Inferior parietal cortex (tissue), 1 donor: ENCODE data around the gene ADGRA3.

Experiments used
- DNase-seq: peaks from one replicate; pipeline ENCODE4 v3.0.0-alpha.2; 2016; ENCODE audit errors: extremely low spot score

ADGRA3 gene

DNA sequence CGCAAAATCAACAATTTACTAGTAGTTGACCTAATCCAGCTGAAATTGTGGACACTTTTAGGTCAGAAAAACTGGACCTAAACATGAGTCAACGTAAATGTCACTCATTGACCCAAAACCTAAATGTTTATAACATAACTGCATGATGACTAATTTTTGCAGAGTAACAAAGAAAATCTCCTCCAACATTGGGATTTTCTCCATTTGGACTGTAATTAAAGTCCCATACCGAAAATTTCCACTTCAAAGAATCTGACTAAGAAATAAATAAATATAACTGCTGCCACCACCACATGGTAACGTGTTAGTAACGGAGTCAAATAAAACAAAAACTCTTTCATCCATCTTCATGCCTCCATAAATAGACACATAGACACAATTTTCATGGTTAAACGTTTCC is 1.9 kb downstream of the ADGRA3 start:
- DNase-seq = peak; percentile 10

DNA sequence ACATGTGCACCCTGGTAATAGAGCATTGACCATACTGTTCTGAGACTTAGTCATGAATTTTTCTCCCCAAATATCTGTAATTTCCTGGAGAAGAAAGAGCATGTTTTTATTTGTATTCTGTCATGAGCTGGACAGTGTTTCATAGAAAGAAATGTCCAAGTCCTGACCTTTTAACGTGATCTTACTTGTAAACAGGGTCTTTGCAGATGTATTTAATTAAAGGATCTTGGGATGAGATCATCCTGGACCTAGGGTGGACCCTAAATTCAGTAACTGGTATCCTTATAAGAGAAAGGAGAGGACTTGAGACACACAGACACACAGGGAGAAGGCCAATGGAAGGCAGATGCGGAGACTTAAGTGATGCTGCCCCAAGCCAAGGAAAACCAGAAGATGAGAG is 3.6 kb downstream of the ADGRA3 start:
- no peak for DNase-seq

DNA sequence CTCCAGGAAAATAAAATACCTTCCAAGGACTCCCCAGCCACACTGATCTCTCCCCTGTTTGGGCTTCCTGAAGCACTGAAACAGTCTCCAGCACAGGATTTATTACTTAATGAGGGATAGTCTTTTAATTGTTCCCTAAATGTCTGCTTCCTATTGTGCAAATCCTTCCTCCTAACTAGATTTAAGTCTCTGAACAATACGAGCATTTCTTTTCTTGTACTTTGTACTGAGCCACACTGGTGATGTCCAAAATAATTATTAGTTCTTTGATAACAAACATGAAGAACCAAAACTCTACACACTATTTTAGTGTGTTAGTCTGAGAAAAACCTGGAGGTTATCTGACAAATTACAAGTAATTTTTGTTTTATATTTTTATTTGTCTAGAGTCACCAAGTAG is 5.1 kb downstream of the ADGRA3 start:
- DNase-seq = no peak

DNA sequence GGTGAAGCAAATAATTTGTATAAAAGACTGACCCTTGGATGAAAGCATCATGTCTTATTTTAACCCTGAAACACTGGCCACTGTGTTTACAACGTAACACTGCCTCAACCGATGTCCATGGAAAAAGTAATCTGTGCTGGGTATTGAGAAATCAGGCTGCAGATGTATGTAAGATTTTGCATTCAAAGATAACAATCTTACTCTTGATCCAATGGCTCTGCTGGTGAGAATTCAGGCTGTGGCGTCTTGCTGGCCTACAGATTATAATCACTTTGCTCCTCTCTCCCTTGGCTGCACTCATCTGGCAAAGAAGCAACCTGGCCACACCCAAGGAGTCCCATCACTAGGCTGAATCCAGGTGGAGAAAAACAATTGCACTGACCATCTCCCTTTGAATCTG is 7.5 kb downstream of the ADGRA3 start:
- no peak for DNase-seq

DNA sequence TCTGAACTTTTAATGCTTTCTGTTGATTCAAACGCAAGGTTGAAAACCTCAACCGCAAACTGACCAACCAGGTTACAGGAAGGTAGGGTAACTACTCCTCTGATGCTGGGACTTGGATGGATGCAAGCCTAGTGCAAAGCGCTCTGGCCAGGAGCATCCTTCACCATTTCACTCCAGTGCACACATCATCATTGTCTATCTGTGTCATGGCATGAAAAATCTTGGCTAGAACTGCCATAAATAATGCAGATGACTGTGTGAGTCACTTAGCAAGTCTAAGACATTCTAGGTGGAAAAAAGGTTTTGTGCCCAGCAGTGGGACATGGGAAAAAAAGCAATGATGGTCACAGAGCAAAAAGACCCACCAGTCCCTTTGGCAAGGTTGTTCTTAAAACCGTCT is 10.9 kb downstream of the ADGRA3 start:
- DNase-seq = no peak

DNA sequence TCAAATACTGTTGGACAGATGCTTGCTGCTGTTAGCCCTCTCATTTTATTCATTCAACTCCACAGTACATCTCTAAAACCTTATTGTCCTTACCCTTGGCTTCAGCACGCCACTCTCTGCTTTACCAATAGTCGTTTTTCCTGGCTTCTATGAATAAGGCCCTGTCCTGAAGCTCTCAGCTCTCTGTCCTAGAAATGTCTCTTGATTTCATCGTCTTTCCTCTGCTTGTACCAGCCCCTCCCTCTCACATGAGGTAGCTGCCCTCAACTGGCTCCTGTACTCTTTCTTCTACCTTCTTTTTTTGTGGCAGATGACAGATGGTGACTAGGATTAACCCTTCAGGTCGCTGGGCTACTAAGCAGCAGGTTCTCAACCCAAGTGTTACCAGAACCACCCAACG is 11.4 kb downstream of the ADGRA3 start:
- no peak for DNase-seq

DNA sequence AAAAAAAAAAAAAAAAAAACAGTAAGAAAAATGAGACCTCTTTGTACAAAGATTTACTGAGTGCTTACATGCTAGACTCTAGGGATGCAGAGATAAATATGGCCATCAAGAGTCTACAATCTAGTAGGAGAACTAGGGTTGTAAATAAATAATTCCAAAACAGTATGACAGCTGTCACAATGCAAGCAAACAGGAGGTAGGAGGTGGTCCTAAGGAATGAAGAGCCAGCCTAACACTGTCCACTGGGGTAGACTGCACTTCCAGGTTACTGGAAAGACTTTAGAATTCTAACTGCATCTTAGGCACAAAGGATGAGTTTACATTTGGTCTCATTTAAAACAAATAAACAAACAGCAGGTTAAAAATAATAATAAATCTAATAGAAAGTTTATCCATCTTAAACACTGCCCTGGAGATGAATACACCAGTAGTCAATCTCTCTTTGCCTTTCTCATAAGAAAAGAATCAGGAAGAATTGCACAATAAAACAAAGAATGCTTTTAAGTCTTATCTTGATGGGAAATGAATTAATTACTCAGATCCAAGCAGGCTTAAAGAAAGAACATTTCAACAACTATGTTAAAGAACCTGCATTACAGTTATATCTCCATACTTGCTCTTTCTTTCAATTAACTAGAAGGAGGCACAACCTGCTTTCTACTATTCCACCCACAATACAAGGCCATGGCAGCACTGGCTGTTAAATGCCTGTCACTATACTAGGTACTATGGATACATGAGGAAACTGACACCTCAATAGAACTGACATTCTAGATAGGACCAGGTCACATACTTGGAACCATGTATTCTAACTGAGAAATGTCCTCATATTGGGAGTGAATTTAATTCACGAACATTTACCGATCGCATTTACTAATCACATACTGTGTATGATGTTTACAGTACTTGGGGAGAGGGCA is 12.7 kb downstream of the ADGRA3 start:
- no peak for DNase-seq

DNA sequence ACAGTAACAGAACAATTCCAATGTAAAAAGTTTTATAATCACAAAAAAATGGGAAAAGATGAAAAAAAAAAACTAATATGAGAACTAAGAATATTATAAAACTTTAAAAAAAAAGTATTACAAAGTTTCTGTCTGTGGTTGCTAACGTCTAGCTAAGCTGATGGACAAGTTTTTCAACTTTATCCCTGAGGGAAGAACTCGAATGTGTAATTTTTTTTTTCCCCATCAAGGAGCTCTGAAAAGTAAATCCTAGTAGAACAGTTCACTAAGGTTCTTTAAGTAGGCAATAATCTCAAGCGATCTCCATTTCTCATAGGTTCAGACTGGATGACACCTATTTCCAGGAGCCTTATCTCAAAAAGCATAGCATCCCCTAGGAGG is 14.2 kb downstream of the ADGRA3 start:
- no peak for DNase-seq

DNA sequence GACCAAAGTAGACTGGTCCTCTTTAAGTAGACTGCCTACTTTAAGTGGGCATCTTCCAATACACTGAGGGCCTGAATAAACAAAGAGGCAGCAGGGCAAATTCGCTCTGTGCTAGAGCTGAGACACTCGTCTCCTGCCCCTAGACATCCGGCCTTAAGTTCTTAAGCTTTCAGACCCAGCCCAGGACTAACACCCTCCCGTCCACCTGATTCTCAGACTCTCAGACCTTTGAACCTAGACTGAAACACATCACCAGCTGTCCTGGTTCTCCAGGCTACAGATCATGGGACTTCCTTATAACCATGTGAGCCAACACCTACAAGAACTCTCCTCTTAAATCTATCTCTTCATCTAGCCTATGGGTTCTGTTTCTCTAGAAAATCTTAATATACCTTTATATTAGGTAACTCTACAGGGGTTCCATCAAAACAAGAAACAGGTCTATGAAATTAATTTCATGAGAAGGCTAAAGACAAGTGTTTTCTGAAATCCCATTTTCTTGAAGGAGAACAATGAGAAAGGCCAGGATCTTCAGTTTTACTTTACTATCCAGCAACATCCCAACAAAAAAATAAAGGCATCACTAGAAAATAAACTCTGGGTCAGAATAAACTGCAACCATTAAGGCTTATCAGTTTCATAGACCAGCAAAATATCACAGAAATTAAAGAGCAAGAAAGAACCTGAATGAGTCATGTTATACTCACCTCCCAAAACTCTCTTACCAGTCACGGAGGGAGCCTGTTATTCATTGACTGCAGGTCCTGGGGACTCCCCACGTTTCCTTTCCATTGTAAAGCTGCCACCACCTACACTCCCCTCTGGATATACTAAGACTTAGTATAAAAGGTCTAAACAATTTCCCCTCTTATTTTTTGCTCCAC is 14.8 kb downstream of the ADGRA3 start:
- DNase-seq = no peak

DNA sequence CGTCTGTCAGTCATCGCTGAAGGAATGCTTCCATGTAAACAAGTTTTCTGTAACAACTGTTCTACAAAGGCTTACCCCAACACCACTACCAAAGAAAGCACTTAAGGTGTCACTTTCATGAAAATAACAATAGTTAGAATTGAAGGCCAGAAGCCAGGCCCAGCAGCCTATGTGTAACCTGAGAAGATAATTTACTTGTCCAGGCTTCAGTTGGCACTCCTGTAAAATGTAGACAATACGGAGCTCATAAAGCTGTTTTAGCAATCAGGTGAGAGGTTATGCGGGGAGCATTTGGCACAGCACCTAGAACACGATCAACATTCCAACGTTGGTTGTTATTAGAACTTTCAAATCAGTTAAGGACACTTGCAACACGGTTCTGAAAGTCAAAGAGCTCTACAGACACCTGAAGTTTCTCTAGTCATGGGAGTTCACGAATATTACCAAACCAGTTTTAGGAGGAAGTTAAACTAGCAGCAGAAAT is 15.7 kb downstream of the ADGRA3 start:
- DNase-seq = no peak

DNA sequence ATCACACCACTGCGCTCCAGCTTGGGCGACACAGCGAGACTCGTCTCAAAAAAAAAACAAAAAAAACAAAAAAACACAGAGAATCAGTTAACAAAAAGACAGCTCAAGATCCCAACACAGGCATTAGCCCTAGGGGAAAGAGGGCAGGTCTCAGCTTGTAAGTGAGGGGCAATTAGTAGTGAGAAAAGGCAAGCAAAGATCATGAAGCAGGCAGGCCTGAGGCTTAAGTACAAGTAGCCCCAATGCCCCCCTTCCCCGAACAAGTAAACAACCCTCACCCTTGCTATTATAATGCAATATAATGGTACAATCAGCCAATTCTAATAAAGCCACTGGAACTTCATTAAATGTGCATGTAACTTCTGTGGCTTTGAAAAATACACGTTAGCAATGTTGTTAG is 17.0 kb downstream of the ADGRA3 start:
- no peak for DNase-seq

DNA sequence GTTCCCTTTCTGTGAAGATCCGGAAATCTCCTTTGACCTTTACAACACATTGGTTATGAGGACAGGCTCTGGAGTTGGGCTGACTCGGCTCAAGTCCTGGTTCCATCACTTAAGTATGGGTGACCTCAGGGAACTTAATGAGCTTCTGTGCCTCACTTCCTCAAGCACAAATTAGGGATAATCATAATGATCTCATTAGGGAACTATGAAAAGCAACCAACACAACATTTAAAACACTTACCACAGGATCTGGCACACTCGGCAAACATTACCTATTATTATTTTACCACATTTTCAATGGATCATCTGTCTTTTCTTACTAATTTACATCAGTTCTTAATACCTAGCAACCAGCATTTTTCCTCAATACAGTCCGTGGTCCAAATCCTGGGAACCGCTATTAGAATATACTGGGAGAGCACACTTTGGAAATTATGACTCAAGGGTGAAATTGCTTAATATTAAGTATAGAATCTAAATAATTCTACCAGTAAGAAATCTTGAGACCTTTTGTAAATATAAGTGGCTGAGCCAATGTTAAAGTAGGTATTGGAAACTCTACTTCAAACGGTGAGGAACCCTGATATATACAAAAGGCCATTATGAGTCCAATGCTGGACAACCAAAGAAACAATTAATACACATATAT is 19.6 kb downstream of the ADGRA3 start:
- no peak for DNase-seq

DNA sequence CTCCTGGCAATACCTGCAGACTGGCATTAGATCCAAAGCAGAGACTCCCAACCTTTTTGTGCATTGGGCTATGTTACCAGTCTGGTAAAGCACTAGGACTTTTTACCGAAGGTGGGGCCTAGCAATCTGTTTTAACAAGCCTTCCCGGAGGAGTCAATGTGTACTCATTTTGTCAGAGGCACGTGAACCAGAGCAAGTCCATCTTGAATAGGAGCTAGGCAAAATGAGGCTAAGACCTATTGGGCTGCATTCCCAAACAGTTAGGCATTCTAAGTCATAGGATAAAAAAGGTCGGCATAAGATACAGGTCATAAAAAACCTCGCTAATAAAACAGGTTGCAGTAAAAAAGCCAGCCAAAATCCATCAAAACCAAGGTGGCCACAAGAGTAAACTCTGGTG is 22.3 kb downstream of the ADGRA3 start:
- DNase-seq = no peak

DNA sequence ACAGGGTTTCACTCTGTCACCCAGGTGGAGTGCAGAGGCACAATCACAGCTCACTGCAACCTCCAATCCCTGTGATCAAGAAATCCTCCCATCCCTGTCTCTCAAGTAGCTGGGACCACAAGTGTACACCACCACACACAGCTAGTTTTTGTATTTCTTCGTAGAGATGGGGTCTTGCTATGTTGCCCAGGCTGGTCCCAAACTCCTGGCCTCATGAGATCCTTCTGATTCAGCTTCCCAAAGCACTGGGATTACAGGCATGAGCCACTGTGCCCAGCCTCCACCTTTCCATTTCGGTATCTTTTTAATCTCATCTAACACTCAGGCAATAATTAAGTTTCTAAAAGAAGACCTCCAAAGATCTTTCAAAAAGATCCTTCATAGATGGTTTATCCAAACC is 22.9 kb downstream of the ADGRA3 start:
- DNase-seq = no peak

DNA sequence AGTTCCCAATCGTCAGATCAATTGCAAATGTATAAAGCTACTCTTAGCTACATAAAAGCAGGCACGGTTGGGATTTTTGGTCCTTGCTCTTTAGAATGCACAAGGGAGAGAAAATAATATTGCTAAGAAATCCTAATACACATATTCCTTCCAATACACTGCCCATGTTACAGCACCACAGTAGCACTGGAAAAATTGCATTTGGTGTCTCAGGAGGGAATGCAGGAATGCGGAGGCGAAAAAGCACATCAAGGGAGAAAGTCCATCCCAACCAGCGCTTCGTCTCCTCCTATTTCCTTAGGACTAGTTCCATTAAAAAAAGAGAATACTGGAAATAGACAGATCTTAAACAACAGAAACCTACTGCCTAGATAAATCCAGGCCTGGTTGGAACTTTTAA is 23.9 kb downstream of the ADGRA3 start:
- no peak for DNase-seq

DNA sequence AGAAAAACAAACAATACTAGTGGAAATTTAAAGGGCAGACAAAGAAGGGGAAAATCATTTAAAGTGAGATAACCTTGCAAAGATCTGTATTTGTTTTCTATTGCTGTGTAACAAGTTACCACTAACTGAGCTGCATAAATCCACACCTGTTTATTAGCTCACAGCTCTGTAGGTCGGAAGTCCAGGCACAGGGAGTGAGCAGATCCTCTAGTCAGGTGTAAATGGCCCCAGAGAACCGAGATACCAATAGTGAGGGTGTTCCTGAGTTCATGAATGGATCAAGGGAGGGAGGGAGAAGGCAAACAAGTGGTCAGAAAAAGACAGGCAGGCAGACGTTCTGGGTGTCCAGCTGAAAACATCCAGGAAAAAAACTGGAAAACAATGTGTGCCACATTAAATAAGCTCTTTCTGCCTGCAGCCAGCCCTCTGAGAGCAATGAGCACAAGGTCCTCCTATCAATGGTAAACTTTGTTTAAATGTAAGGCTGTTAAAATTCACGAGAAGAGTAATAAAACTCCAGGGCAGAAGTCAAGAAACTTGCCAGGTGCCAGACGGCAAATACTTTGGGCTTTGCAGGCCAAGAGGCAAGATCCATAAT is 25.0 kb downstream of the ADGRA3 start:
- DNase-seq = no peak

DNA sequence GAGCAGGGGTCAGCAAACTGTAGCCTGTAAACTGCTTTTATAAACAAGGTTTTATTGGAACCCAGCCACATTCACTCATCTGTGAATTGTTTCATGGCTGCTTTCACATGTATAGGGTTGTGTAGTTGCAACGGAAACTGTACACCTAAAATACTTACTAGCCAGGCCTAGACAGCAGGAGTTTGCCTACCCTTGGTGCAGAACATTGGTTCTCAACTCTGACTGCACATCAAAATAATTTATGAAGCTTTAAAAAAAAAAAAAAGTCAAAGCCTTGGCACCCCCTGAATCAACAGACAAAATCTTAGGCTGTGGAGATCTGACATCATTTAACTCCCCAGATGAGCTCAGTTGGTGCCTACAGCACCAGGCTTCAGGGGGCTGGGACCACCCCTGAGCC is 27.8 kb downstream of the ADGRA3 start:
- no peak for DNase-seq

DNA sequence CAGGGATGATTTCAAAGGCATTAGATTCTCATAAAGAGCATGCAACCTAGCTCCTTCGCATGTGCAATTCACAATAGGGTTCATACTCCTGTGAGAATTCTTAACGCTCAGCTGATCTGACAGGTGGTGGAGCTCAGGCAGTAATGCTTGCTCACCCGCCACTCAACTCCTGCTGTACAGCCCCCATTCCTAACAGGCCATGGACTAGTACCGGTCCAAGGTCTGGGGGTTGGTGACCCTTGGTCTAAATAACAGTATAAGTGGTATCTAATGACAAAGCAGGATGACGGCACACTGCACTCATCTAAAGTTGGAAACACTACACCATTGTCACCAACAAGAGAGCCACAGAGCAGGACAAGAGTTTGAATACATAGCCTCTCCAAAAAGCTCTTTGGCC is 28.5 kb downstream of the ADGRA3 start:
- DNase-seq = no peak

DNA sequence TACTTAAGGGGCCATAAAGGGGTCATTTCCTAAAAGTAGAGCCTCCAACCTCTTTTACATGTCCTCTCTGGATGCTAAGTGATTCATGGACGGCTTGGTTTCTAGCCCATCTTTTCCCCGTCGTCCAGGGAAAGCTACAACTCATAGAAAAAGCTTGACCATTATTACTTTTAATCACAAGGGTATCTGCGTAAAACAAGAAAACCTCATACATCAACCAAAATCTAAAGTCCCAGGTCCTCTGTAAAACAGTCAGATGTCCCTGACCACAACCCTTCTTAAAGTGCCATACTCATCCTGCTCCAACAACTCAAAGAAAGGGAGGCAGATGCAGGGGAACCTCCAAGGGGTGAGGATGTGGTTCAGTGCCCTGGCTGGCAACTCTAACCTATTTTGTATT is 29.6 kb downstream of the ADGRA3 start:
- no peak for DNase-seq

DNA sequence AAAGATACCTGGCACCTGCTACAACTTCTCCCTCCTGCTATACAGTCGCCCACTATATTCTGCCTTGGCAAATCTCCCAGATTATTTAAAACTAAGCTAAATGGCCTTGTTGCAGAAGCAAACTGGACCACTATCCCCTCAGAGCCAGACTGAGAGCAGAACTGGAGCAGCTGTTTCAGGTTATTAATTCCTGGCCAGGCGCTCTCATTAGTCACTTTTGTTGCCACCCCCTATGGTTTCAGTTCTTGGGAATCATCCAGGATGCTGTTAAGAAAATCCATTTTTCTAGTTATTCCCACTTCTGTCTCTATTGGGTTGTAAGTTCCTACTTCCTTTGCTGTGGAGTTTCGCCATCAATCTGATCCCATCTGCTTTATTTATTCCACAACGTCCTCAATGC is 30.1 kb downstream of the ADGRA3 start:
- DNase-seq = no peak

DNA sequence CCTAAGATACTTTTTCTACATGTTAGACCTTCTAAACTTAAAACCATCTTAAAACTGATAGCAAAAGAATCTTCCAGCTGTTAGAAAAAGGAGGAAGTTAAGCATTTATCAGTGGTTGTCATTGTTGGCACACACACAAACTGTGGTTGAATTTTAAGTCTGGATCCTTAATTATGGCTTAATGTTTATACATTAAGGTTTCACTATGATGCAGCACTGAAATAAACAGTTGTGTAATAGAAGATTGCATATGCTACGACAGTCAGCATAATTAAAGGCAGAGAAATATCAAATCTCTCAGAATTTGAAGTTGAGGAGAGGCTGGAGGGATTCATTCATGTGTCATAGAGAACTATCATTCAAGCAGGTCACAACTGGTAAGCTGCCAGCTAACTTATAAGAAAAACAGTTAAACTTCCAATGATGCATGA is 32.3 kb downstream of the ADGRA3 start:
- no peak for DNase-seq
